Right ventricle myocardium superior (tissue), 1 donor: Measurements from ENCODE around the gene AZU1. TPM values are rescaled to one million over a fixed set of nuclear protein-coding genes. Genes with fewer than 3 reads are reported as not detected.
"Not testable (repeated sequence)": the region's sequence is repeated elsewhere in the genome, so short reads cannot be mapped to it uniquely, and the experiment has no call there.

Experiments used
- ATAC-seq: fragments of 200-7000 bp; cut with Tn5 transposase; one replicate; pipeline ENCODE4 v1.9.1; 2020; ENCODE audit warnings: mild to moderate bottlenecking; ENCODE audit not compliant: poor library complexity
- DNase-seq: peaks from one replicate; pipeline ENCODE4 v3.0.0-alpha.2; 2020
- intact Hi-C: fragments of 100-400 bp; cut with DNase I; formaldehyde crosslinking; loops from one replicate; pipeline ENCODE4 v1.11.2; 2022
- total RNA-seq: library from RNA; stranded (reverse); fragmentation: NEBNext Ultra II Directional; extraction: Animal tissue kit (Norgen Biotek cat#: 25700); gene quantifications from one replicate; pipeline ENCODE4 v1.2.1, GENCODE V29; 2021
- donor health status: DM: no; HTN: yes; CAD: no; lungs with severe emphysema.

Gene AZU1
- total RNA-seq, 1 donor from 2014 or later, result not detected

DNA sequence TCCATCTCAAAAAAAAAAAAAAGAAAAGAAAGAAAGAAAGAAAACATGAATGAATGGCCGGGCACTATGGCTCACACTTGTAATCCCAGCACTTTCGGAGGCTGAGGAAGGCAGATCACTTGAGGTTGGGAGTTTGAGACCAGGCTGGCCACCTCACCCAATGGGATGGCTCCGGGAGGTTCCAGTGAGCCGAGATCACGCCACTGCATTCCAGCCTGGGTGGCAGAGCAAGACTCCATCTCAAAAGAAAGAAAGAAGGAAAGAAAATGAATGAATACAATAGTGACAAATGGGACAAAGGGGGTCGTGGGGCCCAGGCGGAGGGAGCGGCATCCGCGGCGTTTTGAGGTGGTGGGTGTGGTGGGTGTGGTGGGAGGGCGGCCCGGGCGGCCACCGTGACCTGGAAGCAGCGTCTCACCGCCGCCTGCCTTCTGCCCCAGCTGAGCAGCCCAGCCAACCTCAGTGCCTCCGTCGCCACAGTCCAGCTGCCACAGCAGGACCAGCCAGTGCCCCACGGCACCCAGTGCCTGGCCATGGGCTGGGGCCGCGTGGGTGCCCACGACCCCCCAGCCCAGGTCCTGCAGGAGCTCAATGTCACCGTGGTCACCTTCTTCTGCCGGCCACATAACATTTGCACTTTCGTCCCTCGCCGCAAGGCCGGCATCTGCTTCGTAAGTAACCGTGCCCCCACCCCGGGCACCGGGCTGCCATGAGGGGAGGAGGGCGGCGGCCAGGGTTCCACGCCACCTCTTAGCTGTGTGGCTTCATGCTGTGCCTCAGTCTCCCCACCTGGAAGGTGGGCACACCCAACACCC is 18.3 kb downstream of the AZU1 start:
- DNase-seq, result no peak
- no peak for ATAC-seq
- intact Hi-C loops, result no loop called here

GRCh38 chr19:848386-848921 is 20.8 kb downstream of the AZU1 start:
- peak; percentile 26 for ATAC-seq
- intact Hi-C loops, result no loop called here
- DNase-seq, result peak; percentile 72

- intact Hi-C loops, ATAC-seq: not testable (repeated sequence)
These were observed 21.6 kb downstream of the AZU1 start for GRCh38 chr19:849195-849594.

GRCh38 chr19:850221-850978 is 22.8 kb downstream of the AZU1 start:
- DNase-seq, result peak; percentile 96
- intact Hi-C loops, result no loop called here
- ATAC-seq, result peak; percentile 86

More at GRCh38 chr19:849195-849594, 21.6 kb downstream of the AZU1 start:
- DNase-seq, result not testable (repeated sequence)

GRCh38 chr19:850979-851335 is 23.3 kb downstream of the AZU1 start:
- intact Hi-C loops, result no loop called here
- ATAC-seq (no peak), DNase-seq (no peak)

DNA sequence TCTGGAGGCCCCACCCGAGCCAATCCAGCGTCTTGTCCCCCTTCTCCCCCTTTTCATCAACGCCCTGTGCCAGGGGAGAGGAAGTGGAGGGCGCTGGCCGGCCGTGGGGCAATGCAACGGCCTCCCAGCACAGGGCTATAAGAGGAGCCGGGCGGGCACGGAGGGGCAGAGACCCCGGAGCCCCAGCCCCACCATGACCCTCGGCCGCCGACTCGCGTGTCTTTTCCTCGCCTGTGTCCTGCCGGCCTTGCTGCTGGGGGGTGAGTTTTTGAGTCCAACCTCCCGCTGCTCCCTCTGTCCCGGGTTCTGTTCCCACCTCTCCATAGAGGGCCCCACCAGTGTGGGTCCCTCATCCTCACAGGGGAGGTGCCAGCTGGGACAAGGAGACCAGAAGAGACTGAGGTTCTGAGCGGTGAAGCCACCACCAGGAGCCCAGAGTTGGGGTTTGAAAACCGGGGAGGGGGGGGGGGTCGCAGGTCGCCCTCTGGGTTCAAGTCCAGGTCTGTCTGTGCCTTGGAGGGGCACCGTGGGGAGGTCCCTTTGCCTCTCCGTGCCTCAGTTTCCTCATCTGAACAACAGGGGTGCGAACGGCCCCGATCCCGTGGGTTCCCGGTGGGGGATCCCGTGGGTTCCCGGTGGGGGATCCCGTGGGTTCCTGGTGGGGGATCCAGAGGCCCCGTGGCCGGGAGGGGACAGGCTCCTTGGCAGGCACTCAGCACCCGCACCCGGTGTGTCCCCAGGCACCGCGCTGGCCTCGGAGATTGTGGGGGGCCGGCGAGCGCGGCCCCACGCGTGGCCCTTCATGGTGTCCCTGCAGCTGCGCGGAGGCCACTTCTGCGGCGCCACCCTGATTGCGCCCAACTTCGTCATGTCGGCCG is 24.7 kb downstream of the AZU1 start, which contains the start of gene ELANE:
Gene ELANE (plus strand): TSS at position 168 of the 878 bp plus-strand sequence. CDS start 26 bp downstream, at position 194.
- intact Hi-C loops, result no loop called here
- DNase-seq (no peak), ATAC-seq (no peak)

- DNase-seq (no peak), ATAC-seq (no peak)
- intact Hi-C loops, result no loop called here
These were observed 25.5 kb downstream of the AZU1 start for GRCh38 chr19:853014-853585.

DNA sequence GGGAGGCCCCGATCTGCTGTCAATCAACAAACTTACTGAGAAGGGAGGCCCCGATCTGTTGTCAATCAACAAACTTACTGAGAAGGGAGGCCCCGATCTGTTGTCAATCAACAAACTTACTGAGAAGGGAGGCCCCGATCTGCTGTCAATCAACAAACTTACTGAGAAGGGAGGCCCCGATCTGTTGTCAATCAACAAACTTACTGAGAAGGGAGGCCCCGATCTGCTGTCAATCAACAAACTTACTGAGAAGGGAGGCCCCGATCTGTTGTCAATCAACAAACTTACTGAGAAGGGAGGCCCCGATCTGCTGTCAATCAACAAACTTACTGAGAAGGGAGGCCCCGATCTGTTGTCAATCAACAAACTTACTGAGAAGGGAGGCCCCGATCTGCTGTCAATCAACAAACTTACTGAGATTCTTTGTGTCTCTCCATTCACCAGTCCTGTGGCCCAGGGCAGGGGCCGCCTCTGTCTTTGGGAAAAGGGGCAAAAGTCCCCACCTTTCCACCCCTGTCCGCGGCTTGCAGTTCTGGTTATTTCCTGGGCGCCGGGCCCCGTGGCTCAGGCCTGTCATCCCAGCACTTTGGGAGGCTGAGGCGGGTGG is 26.1 kb downstream of the AZU1 start:
- intact Hi-C loops, ATAC-seq, DNase-seq: not testable (repeated sequence)

GRCh38 chr19:854549-854948 is 26.9 kb downstream of the AZU1 start:
- ATAC-seq (no peak), DNase-seq (no peak)
- intact Hi-C loops, result no loop called here

- intact Hi-C loops, result loop anchor here (5.0 kb wide), 1 partner anchor 67 kb away; no protein-coding TSS in a partner anchor
- DNase-seq (no peak), ATAC-seq (no peak)
These were observed 27.5 kb downstream of the AZU1 start for GRCh38 chr19:855142-855541.

DNA sequence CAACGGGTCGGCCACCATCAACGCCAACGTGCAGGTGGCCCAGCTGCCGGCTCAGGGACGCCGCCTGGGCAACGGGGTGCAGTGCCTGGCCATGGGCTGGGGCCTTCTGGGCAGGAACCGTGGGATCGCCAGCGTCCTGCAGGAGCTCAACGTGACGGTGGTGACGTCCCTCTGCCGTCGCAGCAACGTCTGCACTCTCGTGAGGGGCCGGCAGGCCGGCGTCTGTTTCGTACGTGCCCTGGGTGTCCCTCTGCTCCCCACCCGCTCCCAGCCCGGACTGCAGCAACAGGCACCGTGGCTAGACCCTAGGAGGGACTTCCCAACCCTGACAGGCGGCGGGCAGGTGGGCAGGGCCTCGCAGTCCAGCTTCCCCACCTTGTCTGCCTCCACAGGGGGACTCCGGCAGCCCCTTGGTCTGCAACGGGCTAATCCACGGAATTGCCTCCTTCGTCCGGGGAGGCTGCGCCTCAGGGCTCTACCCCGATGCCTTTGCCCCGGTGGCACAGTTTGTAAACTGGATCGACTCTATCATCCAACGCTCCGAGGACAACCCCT is 28.0 kb downstream of the AZU1 start:
- ATAC-seq (no peak), DNase-seq (no peak)
- intact Hi-C loops, result loop anchor here (5.0 kb wide), 1 partner anchor 67 kb away; no protein-coding TSS in a partner anchor

DNA sequence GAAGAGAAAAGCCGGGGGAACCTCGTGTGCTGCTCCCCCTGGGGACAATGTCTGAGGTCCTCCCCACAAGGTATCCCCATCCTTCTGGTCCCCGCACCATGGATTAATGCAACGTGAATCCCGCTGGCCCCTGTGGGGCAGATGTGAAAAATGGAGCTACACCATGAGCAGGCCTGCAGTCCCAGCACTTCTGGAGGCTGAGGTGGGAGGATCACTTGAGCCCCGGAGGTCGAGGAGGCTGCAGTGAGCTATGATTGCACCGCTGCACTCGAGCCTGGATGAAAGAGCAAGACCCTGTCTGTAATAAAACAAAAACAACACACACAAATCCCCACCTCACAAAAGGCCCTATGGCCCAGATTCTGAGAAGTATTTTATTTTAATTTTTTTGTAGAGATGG is 30.6 kb downstream of the AZU1 start:
- intact Hi-C loops, result loop anchor here (5.0 kb wide), 1 partner anchor 64 kb away; no protein-coding TSS in a partner anchor
- DNase-seq, result no peak
- no peak for ATAC-seq

DNA sequence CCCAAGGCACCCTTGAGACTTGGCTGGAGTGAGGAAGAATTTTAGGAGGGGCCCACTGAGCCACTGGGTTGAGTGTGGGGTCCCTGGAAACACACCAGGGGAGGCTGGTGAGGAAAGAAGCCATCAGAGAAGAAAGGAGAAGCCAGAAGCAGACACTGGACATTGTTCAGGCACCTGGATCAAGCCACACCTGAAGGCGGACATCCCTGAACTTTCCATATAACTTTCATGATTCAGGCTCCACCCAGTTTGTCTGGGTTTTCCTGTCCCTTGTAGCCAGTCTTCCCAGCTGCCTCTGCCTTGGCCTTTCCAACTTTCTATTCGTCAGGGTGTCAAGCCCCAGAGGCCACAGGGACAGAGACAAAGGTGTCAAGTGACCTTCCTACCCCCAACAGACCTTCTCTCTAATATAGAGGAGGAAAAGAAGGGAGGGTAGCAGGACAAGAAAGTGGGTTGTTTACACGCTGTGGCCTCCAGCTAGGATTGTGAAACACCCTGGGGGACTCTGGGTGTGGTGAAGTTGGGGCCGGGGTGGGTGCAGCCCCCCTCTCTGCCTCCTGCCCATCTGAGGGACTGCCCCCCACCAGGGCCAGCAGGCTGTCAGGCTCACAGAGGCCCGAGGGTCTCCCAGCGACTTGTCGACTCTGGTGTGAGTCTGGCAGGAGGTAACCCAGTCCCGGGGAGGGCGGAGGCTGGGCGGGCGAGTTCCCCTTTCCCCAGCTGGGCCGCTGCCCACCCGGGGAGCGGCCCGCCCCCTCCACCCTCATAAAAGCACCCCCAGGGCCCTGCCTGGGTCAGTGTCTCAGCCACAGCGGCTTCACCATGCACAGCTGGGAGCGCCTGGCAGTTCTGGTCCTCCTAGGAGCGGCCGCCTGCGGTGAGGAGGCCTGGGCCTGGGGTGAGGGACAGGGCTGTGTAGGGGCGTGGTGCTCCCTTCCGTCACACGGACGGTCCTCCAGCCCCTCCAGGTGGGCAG is 31.5 kb downstream of the AZU1 start, which contains the start of gene CFD:
Gene CFD (plus strand): TSS at position 797 of the 976 bp plus-strand sequence. CDS start 26 bp downstream, at position 823.
- ATAC-seq, result peak; percentile 73
- intact Hi-C loops, result loop anchor here (5.0 kb wide), 1 partner anchor 63 kb away; no protein-coding TSS in a partner anchor
- peak; percentile 90 for DNase-seq

DNA sequence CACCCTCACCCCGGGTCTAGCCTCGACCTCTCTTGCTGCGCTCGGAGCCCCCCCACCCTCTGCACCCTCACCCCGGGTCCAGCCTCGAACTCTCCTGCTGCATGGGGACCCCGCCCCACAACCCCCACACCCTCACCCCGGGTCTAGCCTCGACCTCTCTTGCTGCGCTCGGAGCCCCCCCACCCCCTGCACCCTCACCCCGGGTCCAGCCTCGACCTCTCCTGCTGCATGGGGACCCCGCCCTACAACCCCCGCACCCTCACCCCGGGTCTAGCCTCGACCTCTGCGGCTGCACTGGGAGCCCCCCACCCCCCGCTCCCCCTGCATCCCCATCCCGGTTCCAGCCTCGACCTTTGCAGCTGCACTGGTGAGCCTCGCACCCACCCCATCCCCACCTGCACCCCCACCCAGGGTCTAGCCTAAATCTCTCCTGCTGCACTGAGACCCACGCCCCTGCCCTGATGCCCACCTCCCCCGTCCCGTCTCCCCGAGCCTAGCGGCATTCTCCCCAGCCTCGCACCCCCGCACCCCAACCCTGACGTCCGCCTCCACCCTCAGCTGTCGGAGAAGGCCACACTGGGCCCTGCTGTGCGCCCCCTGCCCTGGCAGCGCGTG is 33.6 kb downstream of the AZU1 start:
- no peak for ATAC-seq
- no peak for DNase-seq
- intact Hi-C loops, result loop anchor here (10.0 kb wide), 1 partner anchor 86 kb away; no protein-coding TSS in a partner anchor

GRCh38 chr19:861756-862580 is 34.3 kb downstream of the AZU1 start:
- intact Hi-C loops, result loop anchor here (10.0 kb wide), 1 partner anchor 87 kb away; no protein-coding TSS in a partner anchor
- ATAC-seq (no peak), DNase-seq (no peak)
